HPDE6-E6E7 (cell line): ENCODE data around the gene MBD3L5.
"Not testable (repeated sequence)": the region's sequence is repeated elsewhere in the genome, so short reads cannot be mapped to it uniquely, and the experiment has no call there.

ENCODE experiments used
- DNase-seq: peaks from one replicate; pipeline ENCODE4 v3.0.0; 2011; ENCODE audit warnings: missing footprints; ENCODE audit errors: extremely low spot score

MBD3L5 gene

DNA sequence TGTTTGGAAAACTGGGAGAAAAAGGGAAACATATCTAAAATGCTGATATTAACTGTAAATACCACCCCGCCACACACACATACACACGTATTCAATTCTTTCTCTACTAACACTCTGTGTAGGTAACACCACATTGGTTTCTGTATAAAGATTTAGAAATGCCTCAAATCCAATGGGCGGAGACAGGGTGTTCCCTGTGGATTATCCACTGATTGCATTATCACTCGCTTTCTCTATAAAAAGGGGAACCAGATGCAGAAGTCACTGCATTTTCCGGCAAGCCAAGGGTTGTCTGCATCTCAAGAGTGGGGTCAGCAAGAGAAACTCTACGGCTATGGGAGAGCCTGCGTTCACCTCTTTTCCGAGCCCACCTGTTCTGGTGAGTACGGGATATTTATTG lies at the start of gene MBD3L5:
Gene MBD3L5, plus strand, starts transcription at position 301 of the 400 bp plus-strand sequence. Its CDS starts 34 bp downstream, at position 335.
- not testable (repeated sequence) for DNase-seq

DNA sequence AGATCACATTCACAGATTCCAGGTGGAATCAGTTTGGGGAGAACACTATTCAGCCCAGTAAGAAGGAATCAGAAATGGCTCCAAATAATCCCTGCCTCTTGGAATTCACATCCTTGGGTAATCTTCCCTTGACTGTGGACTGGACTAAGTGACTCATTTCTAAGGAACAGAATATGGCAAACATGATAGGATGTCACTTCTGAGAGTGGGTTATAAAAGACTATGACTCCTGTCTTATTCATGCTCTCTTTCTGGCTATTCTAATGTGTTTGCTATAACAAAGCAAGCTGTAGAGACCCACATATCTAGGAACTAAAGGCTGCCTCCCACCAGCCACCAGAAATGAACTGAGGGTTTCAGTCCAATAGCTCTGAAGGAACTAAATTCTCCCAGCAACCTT lies 46.9 kb upstream of the MBD3L5 start:
- no peak for DNase-seq

DNA sequence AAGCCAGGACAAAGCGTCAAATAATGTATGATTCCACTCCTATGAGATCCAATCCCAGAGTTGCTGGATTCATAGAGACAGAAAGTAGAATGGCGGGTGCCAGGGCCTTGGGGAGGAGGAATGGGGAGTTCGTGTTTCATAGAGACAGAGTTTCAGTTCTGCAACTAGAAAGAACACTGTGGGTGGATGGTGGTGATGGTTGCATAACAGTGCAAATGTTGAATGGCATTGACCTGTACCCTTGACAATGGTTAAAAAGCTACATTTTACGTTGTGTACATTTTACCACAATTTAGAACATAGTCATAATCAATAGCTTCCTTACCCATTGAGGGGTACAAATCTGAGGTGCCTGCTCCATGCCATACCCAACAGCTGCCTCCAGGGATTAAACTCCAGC lies 42.5 kb upstream of the MBD3L5 start:
- no peak for DNase-seq

DNA sequence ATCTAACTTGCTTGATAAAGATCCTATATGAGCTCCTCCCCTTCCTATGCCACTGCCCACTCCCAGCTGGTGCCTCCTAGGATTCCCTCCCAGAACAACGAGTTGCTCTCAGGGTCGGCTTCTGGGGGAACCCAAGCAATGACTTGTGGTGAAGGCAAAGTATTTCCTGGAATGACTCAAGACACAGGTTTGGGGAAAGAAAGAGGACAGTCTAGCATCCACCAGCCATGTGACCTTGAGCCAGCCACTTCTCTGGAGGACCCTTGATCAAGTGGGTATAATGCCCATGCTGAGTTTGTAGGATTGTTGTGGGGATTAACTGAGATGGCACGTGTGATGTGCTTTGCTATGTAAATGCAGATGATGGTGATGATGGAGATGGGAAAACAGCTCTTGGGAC lies 42.1 kb upstream of the MBD3L5 start:
- DNase-seq = no peak

DNA sequence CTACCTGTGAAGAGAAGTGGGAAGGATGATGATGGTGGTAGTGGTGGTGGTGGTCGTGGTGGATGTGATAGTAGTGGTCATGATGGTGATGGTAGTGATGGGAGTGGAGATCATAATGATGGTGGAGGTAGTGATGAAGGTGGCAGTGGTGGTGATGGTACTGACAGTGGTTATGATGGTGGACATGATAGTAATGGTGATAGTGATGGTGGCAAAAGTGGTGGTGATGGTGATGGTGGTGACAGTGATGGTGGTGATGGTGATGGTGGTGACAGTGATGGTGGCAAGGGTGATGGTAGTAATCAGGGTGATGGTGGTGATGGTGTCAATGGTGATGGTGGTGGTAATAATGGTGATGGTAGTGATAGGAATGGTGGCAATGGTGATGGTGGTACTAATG lies 35.3 kb upstream of the MBD3L5 start:
- no peak for DNase-seq

DNA sequence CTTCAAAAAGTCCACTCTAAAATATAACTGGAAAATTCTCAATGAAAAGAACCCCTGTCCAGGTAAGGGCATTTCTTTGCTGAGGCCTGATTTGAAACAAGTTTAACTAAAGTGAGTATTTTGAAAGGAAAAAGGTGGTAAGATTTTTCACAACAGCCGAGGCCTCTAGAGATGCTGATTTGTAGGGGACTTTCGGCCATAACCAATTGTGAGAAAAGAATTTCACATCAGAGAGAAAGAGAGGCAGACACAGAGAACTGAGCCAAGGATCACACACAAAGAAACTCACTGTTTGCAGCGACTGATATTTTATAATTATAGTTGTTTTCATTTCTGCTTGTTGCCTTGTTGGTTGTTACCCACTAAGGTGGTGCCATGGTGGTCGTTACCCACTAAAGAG lies 33.6 kb upstream of the MBD3L5 start:
- DNase-seq = no peak

DNA sequence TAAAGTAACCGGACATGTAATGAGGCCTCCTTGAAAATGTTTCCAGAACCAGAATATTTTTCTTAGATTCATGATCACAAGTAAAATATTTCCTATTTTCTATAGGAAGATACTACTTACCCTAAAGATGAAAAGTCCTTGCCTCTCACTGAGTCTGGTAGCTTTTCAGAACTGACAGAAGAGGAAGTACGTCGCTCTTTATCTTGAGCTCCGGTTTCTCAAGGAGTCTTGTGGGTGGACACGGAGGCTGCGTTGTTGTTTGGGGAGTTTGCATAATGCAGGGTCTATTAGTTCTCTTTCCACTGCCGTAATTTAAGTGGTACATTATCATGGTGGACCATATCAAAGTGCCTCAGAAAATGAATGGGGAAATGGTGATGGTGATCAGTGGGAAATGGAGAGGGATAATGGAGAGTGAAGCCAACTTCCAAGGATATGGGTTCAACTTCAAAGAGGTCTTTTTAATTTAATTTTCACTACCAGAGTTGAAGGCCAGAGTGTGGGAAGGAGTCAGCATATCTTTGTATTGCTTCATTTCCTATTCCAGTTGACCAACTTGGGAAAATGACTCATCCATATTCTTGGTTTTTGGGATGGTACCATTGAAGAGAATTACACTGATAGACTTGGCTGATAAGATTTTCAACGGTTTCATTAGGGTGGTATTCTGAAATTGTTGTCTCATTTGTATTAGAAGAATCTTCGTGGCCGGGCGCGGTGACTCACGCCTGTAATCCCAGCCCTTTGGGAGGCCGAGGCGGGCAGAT lies 32.5 kb upstream of the MBD3L5 start:
- no peak for DNase-seq

DNA sequence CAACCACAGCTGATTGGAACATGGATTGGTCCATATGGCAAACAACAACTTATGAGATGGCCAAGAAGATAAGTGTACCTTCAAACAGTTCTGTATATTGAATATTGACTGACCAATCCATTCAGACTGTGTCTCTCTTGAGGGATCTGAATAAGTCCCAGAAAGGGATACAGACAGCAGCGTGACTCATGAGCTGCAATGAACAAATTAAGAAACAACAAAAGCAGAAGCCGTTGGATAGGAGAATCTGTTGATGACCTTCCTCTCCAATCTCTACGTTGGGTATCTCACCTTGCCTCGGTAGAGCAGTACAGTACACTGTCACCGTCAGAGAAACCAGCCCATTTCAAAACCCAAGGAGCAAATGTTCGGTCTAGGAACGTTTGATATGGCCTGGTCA lies 30.4 kb upstream of the MBD3L5 start:
- DNase-seq = no peak

DNA sequence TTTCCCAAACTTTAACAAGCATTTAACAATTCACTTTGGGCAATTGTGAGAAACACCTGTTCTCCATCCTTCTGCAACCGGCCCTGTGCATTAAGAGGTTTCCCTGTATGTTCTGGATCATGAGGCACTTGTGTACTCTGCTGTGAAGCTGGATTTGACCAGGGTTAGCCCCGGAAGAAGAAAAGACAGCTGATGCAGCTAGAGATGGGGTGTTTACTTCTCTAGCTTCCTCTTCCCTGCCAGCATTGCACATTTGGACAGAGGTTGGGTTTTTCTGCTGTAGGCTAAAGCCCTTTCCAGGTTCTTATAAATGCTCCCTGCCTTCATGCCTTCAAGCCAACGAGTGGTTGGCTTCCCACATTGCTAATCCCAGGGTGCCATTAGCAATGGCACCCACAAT lies 30.0 kb upstream of the MBD3L5 start:
- no peak for DNase-seq

DNA sequence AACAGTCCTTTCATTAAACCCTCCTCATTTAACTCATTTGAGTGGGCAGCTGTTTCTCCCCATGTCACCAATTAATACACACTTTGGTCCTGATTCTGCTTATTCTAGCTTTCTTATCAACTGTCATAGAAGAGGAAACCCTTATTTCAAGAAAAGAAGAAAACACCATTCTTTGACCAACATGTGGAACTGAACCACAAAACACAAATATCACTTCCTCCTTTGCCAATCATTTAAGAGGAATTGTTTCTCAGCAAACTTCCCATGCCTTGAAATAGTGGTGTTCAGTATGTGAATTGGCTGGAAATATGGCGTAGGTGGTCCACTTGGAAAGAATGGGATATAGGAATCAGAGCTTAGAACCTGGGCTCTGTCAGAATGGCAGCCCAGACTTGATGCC lies 29.6 kb upstream of the MBD3L5 start:
- no peak for DNase-seq

DNA sequence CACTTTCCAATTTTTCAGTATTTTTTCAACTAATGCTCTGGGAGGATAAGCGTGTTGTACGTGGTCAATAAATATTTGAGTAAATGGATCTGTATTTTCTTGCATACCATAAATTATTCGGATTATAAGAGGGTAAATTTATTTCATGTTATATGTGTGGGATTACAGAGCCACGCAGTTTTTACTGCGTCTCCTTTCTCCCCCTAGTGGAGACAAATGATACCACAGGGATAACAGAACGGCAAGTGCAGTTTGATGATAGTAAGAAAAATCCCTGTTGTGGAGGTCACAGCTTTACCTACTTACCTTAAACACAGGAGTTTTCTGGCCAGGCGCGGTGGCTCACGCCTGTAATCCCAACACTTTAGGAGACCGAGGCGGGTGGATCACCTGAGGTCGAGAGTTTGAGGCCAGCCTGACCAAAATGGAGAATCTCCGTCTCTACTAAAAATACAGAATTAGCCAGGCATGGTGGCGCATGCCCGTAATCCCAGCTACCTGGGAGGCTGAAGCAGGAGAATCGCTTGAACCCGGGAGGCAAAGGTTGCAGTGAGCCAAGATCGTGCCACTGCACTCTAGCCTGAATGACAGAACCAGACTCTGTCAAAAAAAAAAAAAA lies 26.0 kb upstream of the MBD3L5 start:
- no peak for DNase-seq

DNA sequence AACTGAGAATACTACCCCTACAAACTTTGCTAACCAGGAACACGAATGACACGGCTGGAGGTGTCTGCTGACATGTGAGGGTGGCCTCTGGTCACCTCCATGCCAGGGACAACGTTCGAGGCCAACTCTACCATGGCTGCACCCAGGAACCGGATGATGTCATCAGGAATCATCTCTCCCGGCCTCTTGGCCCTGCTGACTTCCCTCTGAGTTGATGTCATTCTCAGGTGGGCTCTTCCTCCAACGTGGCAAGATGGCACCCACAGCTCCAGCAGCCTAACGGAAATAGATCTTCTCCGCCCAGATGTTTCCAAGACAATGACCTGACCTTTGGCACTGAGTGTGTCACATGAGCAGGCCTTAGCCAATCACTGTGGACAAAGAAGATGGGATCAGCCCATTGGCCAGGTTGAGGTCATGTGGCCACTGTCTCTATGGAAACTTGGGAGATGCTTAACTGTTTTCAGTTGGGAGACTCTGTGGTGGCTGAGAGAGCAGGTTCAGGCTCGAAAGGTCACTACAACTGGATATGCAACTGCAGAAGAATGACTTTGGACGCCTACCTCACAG lies 24.2 kb upstream of the MBD3L5 start:
- DNase-seq = no peak

DNA sequence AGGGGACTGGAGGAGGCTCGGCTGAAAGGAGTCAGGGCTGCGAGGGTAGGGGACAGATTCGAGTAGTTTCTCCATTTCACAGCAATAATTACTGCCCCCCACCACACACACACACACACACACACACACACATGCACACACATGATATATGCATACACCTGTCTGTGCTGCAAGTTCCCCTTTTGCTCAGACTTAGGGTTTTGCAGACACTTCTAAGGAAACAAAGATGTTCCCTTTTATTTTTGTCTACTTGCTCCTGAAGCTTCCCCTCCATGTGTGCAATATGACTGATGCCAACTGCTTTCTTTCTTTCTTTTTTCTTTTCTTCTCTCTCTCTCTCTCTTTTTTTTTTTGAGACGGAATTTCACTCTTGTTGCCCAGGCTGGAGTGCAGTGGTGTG lies 22.5 kb upstream of the MBD3L5 start:
- no peak for DNase-seq

DNA sequence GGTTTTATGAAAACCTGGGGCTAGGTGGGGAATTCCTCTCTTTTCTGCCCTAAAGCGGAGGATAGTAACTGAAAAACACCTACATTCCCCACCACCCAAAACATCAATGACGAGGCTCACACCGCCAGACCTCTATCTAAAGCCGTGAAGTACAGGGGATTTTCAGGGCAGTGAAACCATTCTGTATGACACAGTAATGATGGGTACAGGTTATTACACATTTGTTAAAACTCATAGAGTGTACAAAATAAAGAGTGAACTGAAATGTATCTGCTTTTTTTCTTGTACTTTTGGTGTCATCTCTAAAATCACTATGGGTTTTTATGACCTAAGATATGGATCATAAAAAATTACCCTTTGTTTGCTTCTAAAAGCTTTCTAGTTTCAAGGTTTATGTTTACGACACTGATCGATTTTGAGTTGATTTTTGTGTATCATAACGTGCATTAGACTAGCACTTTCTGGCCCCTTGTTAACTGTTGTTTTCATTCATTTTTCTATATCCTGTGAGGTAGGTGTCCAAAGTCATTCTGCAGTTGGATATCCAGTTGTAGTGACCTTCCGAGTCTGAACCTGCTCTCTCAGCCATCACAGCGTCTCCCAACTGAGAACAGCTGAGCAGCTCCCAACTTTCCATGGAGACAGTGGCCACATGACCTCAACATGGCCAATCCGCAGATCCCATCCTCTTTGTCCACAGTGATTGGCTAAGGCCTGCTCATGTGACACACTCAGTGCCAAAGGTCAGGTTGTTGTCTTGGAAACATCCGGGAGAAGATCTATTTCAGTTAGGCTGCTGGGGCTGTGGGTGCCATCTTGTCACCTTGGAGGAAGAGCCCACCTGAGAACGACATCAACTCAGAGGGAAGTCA lies 19.4 kb upstream of the MBD3L5 start:
- no peak for DNase-seq

DNA sequence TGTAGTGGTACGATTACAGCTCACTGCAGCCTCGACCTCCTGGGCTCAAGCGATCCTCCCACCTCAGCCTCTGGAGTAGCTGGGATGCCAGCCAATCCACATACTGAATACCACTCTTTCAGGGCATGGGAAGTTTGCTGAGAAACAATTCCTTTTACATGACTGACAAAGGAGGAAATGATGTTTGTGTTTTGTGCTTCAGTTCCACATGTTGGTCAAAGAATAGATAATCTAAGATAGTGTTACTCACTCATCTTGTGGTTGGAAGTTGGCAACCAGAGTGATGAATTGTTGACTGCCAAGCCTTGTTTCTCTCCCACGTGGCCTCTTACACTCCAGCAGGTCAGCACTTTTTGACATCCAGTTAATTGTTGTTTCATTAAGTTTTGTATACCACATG lies 16.7 kb upstream of the MBD3L5 start:
- peak; percentile 17 for DNase-seq

DNA sequence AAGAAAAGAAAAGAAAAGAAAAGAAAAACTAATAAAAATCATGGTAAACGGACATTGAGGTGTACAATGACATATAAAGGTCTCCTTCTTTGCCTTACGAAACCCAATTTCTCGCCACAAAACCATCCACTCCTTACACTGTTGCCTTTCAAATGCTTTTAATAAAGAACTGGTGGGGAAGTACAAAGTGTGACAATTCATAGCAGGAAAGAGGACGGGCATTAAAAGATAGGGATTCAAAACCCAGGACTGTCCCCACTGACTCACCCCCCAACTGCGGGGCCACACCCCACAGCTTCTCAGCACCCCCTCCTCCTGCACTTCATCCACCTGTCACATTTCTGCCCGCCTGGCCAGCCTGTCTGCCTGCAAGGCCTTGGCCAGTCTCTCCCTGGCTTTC lies 11.6 kb upstream of the MBD3L5 start:
- DNase-seq = no peak

DNA sequence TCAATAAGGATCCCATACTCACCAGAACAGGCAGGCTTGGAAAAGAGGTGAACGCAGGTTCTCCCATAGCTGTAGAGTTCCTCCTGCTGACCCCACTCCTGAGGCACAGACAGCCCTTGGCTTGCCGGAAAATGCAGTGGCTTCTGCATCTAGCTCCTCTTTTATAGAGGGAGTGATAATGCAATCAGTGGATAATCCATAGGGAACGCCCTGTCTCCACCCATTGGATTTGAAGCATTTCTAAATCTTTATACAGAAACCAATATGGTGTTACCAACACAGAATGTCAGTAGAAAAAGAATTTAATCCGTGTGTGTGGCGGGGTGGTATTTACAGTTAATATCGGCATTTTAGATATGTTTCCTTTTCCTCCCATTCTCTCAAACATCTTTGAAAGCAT lies 9.0 kb upstream of the MBD3L5 start, which contains the start of gene MBD3L2B:
Gene MBD3L2B, minus strand, starts transcription at position 101 of the 400 bp plus-strand sequence. Its CDS starts 34 bp downstream, at position 67.
- DNase-seq = not testable (repeated sequence)

DNA sequence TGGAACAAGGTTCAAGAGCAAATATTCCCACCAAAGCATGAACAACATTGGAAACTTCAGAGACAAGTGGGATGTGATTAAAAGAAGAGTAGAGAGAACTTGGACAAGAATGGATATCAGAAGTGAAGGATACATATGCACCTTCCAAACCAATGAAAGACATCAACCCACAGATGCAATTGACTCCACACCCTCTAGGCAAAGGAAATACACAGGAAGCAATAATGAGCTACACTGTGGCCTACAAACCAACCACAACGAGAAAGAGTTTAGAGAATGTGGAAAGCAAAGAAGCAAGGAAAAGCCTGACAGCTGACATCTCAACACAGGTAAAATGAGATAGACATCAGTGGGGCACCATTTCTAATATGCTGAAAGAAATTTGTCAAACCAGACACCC lies 1.6 kb upstream of the MBD3L5 start:
- not testable (repeated sequence) for DNase-seq

DNA sequence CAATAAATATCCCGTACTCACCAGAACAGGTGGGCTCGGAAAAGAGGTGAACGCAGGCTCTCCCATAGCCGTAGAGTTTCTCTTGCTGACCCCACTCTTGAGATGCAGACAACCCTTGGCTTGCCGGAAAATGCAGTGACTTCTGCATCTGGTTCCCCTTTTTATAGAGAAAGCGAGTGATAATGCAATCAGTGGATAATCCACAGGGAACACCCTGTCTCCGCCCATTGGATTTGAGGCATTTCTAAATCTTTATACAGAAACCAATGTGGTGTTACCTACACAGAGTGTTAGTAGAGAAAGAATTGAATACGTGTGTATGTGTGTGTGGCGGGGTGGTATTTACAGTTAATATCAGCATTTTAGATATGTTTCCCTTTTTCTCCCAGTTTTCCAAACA lies 9.7 kb downstream of the MBD3L5 start, which contains the start of gene MBD3L4:
Gene MBD3L4, minus strand, starts transcription at position 101 of the 400 bp plus-strand sequence. Its CDS starts 35 bp downstream, at position 66.
- DNase-seq = not testable (repeated sequence)

DNA sequence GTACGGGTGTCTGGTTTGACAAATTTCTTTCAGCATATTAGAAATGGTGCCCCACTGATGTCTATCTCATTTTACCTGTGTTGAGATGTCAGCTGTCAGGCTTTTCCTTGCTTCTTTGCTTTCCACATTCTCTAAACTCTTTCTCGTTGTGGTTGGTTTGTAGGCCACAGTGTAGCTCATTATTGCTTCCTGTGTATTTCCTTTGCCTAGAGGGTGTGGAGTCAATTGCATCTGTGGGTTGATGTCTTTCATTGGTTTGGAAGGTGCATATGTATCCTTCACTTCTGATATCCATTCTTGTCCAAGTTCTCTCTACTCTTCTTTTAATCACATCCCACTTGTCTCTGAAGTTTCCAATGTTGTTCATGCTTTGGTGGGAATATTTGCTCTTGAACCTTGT lies 11.2 kb downstream of the MBD3L5 start:
- not testable (repeated sequence) for DNase-seq

DNA sequence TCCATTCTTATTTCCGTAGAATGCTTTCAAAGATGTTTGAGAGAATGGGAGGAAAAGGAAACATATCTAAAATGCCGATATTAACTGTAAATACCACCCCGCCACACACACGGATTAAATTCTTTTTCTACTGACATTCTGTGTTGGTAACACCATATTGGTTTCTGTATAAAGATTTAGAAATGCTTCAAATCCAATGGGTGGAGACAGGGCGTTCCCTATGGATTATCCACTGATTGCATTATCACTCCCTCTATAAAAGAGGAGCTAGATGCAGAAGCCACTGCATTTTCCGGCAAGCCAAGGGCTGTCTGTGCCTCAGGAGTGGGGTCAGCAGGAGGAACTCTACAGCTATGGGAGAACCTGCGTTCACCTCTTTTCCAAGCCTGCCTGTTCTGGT lies 18.6 kb downstream of the MBD3L5 start, which contains the start of gene MBD3L2:
Gene MBD3L2, plus strand, starts transcription at position 301 of the 400 bp plus-strand sequence. Its CDS starts 53 bp downstream, at position 354.
- DNase-seq = not testable (repeated sequence)

DNA sequence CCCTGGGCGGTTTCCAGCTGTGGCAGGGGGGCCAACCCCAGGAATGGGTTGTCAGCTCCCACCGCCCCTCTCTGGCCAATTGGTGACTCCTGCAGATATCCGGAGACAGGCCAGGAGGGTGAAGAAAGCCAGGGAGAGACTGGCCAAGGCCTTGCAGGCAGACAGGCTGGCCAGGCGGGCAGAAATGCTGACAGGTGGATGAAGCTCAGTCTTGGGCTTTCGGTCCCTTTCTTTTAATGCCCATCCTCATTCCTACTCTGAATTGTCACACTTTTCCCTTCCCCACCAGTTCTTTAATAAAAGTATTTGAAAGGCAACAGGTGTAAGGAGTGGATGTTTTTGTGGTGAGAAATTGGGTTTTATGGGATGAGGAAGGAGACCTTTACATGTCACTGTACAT lies 21.0 kb downstream of the MBD3L5 start:
- DNase-seq = not testable (repeated sequence)
